Measurements from ENCODE around the gene ITPRIP.
A peak's percentile ranks its signal among the peaks of the same experiment; 100 is the strongest.

The ITPRIP gene

GRCh38 chr10:104304927-104305326, 33.3 kb downstream of the ITPRIP start:
- no peak for DNase-seq

- DNase-seq, result no peak
These were observed 33.9 kb downstream of the ITPRIP start for GRCh38 chr10:104304356-104304745.

GRCh38 chr10:104303594-104304355, 34.5 kb downstream of the ITPRIP start:
- DNase-seq, result no peak

DNA sequence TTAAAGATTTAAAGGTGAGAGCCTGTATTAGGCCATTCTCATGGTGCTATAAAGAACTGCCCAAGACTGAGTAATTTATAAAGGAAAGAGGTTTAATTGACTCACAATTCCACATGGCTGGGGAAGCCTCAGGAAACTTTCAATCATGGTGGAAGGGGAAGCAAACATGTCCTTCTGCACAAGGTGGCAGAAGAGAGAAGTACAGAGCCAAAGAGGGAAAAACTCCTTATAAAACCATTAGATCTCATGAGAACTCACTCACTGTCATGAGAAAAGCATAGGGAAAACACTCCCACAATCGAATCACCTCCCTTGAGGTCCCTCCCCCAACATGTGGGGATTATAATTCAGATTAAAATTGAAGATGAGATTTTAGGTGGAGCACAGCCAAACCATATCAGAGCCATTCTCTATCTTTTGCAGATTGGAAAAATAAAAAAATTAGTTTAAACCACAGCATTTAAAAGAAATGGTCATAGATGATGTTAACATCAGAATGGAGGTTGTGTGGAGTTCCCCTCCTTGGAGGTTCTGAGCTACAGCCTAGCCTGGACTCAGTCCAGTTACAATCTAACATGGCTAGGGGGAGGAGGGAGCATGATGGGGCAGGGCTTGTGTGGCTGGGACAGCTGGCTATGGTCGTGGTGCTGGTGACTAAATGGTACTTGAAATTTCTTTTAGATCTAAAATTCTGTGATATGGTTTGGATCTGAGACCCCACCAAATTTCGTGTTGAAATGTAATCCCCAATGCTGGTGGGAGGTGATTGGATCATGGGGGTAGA, 36.2 kb downstream of the ITPRIP start:
- no peak for DNase-seq

DNA sequence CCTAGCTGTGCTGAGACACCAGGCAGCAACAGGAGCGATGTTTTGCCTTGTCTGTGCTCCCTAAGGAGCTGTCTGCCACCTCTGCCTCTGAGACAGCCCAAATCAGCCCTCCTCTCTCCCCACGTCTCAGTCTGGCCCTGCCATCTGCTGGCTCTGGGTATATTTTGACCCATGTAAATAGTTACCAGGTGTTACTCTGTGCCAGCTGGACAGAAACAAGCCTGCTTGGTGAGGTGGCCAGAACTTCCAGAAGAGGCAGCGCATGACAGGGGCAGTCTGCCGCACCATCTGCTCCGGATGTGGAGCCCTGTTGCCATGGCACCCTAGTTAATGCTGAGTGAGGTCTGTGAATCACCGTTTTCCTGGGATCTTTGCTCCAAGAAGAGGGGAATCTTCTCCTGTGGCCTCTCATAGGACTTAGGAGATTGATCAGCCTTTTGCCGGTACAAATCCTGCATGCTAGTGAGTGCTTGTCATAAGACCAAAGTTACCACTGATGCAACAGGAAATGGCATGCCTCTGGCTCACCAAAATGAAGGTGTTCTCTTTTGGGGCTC, 37.5 kb downstream of the ITPRIP start:
- peak; percentile 12 for DNase-seq

DNA sequence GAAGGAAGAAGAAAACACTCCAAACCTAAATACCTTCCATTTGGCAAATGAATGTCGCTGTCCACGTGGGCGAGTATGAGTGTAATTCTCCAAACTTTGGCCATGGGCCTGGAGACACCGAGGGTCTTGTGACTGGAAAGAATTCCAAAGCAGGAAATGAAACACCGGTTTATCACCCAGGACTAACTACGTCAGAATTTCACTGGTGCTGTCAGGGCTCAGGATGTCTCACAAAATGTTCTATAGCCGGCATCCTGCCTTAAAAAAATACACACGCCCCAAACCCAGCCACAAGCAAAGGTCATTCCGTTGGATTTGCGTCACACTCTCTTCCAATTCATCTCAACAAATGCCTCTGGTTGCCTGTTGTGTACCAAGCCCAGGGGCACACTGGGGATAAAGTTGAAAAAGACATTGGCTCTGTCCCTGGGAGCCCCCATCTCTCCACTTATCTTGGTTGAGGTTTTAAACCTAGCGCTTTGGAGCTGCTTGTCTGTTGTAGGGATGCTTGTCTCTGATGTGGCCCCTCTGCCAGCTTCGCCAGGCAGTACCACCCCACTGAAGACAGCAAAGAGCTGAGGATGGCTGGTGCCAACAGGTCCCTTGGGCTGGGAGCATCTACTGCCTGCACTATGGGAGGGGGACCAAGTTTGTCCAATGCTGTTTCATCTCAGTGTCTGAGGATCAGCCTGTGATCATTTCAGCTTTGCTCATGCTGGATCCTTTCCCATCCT, 38.1 kb downstream of the ITPRIP start:
- no peak for DNase-seq

GRCh38 chr10:104299031-104299904, 39.0 kb downstream of the ITPRIP start:
- no peak for DNase-seq

DNA sequence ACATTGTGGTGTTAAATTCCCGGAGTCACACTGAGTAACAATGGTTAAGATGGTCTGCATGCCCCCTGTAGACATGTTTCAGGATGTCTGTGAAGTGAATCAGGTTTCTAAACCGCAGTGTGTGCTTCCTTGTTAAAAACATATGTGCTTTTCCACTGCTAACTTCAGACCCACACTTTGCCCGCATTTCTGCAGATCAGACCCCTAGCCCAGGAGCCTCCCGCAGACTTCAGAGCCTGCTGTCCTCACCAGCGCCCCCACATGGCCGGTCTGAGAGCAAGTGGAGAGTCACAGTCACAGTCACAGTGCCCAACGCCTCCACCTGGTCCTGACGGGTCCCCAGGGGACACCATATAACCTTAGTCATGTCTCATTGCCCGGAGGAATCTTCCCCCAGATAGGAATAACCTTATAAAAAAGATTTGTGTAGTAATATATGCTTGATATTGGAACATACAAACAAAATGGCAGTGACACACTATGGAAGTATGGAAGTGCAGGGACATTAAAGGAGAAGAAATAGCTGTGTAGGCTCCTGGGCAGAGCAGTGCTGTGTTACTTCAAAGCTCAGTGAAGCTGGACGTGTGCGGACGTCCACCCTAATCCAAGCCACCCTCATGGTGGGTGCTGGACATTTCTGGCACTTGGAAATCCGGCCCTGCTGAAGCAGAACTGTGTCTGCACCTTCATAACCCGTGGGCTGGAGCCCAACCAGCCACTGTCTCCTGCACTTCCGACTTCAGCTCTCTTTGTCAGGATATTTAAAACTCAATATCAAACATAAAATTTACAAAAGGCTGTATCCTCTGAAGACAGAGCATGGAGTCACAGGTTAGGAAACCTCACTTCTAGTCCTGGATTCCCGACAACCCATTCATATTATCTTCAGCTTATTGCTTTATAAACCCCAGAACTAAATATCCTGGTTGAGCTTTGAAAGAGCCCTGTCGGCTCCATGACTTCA, 40.3 kb downstream of the ITPRIP start:
- no peak for DNase-seq

DNA sequence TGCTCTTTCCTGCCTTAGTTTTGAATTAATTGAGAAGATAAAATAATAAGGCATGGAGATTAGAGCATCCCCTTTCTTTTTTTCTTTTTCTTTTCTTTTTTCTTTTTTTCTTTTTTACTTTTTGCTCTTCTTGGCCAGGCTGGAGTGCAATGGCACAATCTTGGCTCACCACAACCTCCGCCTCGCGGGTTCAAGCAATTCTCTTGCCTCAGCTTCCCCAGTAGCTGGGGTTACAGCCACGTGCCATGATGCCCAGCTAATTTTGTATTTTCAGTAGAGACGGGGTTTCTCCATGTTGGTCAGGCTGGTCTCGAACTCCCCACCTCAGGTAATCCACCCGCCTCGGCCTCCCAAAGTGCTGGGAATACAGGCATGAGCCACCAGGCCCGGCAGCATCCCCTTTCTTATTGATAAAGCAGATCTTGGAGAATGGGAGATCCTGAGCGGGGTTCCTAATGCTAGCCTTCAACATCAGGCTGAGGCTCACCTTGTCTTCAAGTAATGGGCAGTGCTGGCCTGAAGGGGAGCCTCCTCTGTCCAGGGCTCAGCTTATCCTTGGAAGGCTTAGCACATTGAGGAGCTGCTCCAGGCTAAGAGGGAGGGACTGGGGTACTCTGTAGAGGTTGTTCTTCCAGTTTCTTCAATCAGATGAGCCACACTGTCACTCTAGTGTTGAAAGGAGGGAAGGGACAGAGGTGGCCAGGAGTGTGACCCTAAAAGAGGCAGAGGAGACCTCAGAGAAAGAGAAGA, 41.4 kb downstream of the ITPRIP start:
- no peak for DNase-seq

DNA sequence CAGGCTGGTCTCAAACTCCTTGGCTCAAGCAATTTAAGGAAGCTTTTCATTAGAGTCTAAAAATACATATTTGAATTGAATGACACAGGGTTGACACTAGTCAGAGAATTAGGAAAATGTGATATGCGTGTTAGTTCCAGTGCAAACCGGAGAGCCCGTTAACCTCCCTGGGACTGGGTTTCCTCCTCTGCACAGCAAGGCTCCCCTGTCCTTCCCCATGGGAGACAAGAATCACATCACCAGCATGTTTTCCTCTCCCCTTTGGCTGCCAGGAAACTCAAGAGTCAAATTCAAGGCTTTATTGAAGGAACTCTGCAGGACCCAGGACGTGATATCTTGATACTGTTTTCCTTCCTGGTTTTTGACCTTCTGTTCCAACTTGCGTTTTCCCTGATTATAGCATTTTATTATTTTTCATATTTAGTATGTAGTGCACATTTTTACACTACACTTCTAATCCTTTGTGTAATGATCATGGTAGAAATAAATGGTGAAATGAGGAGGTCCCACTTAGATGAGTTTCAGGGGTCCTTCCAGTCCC, 44.4 kb downstream of the ITPRIP start:
- no peak for DNase-seq

DNA sequence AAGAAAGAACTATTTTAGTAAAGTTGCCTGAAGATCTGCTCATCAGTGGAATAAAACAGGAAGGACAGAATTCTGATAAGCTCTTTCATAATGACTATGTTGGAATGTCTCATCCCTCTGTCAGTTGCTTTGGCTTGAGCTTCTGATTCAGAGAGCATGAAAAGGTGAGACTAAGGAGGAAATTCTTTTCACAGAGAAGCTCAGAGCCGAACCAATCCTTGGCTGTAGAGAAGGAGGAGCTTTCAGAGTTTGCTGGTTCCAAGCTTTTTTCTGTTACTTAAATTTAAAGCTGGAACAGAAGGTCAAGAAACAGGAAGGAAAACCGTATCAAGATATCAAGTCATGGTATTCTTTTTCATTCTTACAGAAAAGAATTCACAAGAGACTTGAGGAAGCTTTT, 45.3 kb downstream of the ITPRIP start:
- DNase-seq, result no peak

- DNase-seq, result peak; percentile 34
These were observed 46.8 kb downstream of the ITPRIP start for GRCh38 chr10:104291439-104291951.

GRCh38 chr10:104288355-104288754, 49.9 kb downstream of the ITPRIP start:
- no peak for DNase-seq

GRCh38 chr10:104286939-104287338, 51.3 kb downstream of the ITPRIP start:
- no peak for DNase-seq

- no peak for DNase-seq
These were observed 53.4 kb downstream of the ITPRIP start for GRCh38 chr10:104284846-104285245.

GRCh38 chr10:104281694-104282093, 56.6 kb downstream of the ITPRIP start:
- DNase-seq, result no peak

DNA sequence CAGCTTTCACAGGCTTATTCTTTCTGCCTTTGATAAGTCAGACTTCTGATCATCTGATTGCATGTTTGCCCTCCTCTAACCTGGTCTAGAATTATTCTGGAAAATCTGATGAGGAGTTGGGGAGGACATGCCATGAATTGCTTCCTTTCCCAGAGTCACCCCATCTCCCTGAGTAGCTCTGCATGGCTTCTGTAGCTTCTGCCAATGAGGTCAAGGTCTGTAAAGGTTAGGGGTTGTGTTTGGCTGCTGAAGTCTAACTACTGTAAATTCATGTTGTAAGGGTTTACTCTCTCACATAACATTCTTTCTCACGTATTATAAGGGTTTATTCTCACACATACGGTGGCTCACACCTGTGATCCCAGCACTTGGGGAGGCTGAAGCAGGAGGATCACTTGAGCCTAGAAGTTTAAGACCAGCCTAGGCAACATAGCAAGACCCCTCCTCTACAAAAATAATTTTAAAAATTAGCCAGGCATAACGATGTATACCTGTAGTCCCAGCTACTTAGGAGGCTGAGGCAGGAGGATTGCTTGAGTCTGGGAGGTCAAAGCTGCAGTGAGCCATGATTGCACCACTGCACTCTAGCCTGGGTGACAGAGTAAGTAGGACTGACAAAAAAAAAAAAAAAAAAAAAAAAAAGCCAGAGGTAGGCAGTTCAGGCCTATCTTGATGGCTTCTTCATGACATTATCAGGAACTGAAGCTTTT, 58.6 kb downstream of the ITPRIP start:
- no peak for DNase-seq

DNA sequence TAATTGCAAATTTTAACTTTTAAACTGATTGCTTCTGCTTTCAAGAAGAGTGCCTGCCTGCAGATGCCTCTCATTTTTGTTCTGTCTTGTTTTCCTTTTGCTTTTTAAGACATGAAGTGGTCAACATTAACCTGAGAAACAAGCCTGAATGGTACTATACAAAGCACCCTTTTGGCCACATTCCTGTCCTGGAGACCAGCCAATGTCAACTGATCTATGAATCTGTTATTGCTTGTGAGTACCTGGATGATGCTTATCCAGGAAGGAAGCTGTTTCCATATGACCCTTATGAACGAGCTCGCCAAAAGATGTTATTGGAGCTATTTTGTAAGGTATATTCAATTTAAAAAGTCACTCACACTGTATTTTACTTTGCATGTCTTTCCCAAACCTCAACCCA, 60.5 kb downstream of the ITPRIP start:
- peak; percentile 38 for DNase-seq

- DNase-seq, result no peak
These were observed 62.1 kb downstream of the ITPRIP start for GRCh38 chr10:104276192-104276591.

Data from DMS79 (cell line).